Activated B cell treated with CpG ODN at 0.5 μM for 24 hours (primary cell): ENCODE data around the gene FGGY. TPM values are rescaled to one million over a fixed set of nuclear protein-coding genes. Genes with fewer than 3 reads are reported as not detected.

Experiments used
- ATAC-seq: fragments of 200-7000 bp; cut with Tn5 transposase; one replicate; pipeline ENCODE4 v1.10.0; 2021; ENCODE audit warnings: low read depth, mild to moderate bottlenecking, moderate library complexity
- CTCF ChIA-PET: fragments of 350-600 bp; sonication (Branson Sonifier 250); formaldehyde crosslinking; loops from one replicate; lab custom pipeline; 2021; ENCODE audit warnings: antibody characterized with exemption; lab: Charles Lee
- POLR2A ChIA-PET: fragments of 350-600 bp; sonication (Branson Sonifier 250); formaldehyde crosslinking; loops from one replicate; lab custom pipeline; 2021; ENCODE audit warnings: antibody characterized with exemption; lab: Charles Lee
- DNase-seq: peaks from one replicate; pipeline ENCODE4 v3.0.0; 2022
- H3K27ac Mint-ChIP-seq: one replicate; pipeline ENCODE4 v1.8.0; 2020; ENCODE audit warnings: mixed read lengths
- H3K27me3 Mint-ChIP-seq: one replicate; pipeline ENCODE4 v1.8.0; 2021; ENCODE audit warnings: mixed read lengths
- H3K36me3 Mint-ChIP-seq: one replicate; pipeline ENCODE4 v1.8.0; 2021; ENCODE audit warnings: low read depth, mixed read lengths
- H3K4me1 Mint-ChIP-seq: one replicate; pipeline ENCODE4 v1.8.0; 2021; ENCODE audit warnings: mixed read lengths
- H3K4me3 Mint-ChIP-seq: one replicate; pipeline ENCODE4 v1.8.0; 2020; ENCODE audit warnings: mild to moderate bottlenecking, mixed read lengths
- H3K9me3 Mint-ChIP-seq: one replicate; pipeline ENCODE4 v1.8.0; 2020; ENCODE audit warnings: mixed read lengths
- CTCF ChIP-seq: fragments of 200-600 bp; IDR thresholded peaks from one replicate; pipeline ENCODE4 v1.8.0; 2022; ENCODE audit warnings: antibody characterized with exemption, mild to moderate bottlenecking
- intact Hi-C: fragments of 100-400 bp; cut with micrococcal nuclease; formaldehyde crosslinking; loops from one replicate; pipeline ENCODE4 v1.15.1; 2024
- total RNA-seq: library from RNA; stranded (reverse); gene quantifications from 2 replicates; pipeline ENCODE4 v1.2.3, GENCODE V29; 2022

FGGY gene
- total RNA-seq, 1 donor from 2014 or later: 24.0 TPM

GRCh38 chr1:59666106-59666505 is 369.2 kb downstream of the FGGY start:
- H3K27ac Mint-ChIP-seq: no peak overlapping the region
- intact Hi-C loops: loop anchor here (1.0 kb wide), 1 partner anchor 926 kb away; no protein-coding TSS in a partner anchor

GRCh38 chr1:59667020-59667419 is 370.1 kb downstream of the FGGY start:
- Mint-ChIP-seq H3K9me3 (no peaks in the 10 kb centered on the region), H3K27me3 (no peaks in the 10 kb centered on the region), H3K4me3 (no peak overlapping the region), H3K36me3 (peaks cover 5% of the 10 kb centered on the region), H3K4me1 (no peaks in the 10 kb centered on the region), H3K27ac (no peak overlapping the region)
- intact Hi-C loops: no loop called here
- POLR2A ChIA-PET: no interaction called here
- ATAC-seq: no peak
- no peak for TF ChIP-seq CTCF
- CTCF ChIA-PET: no interaction called here
- DNase-seq: no peak

More at GRCh38 chr1:59666106-59666505, 369.2 kb downstream of the FGGY start:
- H3K36me3 Mint-ChIP-seq: peaks cover 4% of the 10 kb centered on the region
- ATAC-seq: no peak
- H3K4me3 Mint-ChIP-seq: no peak overlapping the region
- H3K27me3 Mint-ChIP-seq: no peaks in the 10 kb centered on the region
- DNase-seq: no peak
- H3K9me3 Mint-ChIP-seq: no peaks in the 10 kb centered on the region
- H3K4me1 Mint-ChIP-seq: no peaks in the 10 kb centered on the region
- no peak for TF ChIP-seq CTCF
- CTCF ChIA-PET: no interaction called here
- POLR2A ChIA-PET: no interaction called here

- Mint-ChIP-seq H3K27ac (no peak overlapping the region), H3K4me1 (peaks cover 7% of the 10 kb centered on the region), H3K36me3 (peaks cover 5% of the 10 kb centered on the region), H3K4me3 (no peak overlapping the region), H3K9me3 (no peaks in the 10 kb centered on the region), H3K27me3 (no peaks in the 10 kb centered on the region)
- no peak for DNase-seq
- CTCF ChIA-PET: no interaction called here
- intact Hi-C loops: no loop called here
- POLR2A ChIA-PET: no interaction called here
- TF ChIP-seq CTCF: no peak
- no peak for ATAC-seq
Measured at GRCh38 chr1:59669752-59670312, 372.9 kb downstream of the FGGY start.

GRCh38 chr1:59670662-59671061 is 373.8 kb downstream of the FGGY start:
- intact Hi-C loops: no loop called here
- Mint-ChIP-seq H3K9me3 (no peaks in the 10 kb centered on the region), H3K27me3 (no peaks in the 10 kb centered on the region), H3K36me3 (peaks cover 5% of the 10 kb centered on the region), H3K4me3 (no peak overlapping the region), H3K4me1 (peaks cover 7% of the 10 kb centered on the region), H3K27ac (no peak overlapping the region)
- DNase-seq: no peak
- no peak for ATAC-seq
- CTCF ChIA-PET: interaction anchor here (0.6 kb wide), 1 partner anchor 34 kb away, joined by 3 read pairs; no protein-coding TSS in a partner anchor
- POLR2A ChIA-PET: no interaction called here
- TF ChIP-seq CTCF: no peak

GRCh38 chr1:59671066-59671952 is 374.4 kb downstream of the FGGY start:
- DNase-seq: no peak
- intact Hi-C loops: no loop called here
- peaks cover 7% of the 10 kb centered on the region for H3K4me1 Mint-ChIP-seq
- H3K4me3 Mint-ChIP-seq: no peak overlapping the region
- peaks cover 5% of the 10 kb centered on the region for H3K36me3 Mint-ChIP-seq
- no peak for TF ChIP-seq CTCF
- no peak overlapping the region for H3K27ac Mint-ChIP-seq
- no peaks in the 10 kb centered on the region for H3K9me3 Mint-ChIP-seq
- ATAC-seq: no peak
- no peaks in the 10 kb centered on the region for H3K27me3 Mint-ChIP-seq
- ChIA-PET POLR2A (no interaction called here), CTCF (no interaction called here)
